GM12801 (cell line): ENCODE data around the gene DNM3.

Experiments
- CTCF ChIP-seq: IDR thresholded peaks from one replicate; pipeline ENCODE4 v1.5.1; 2011; ENCODE audit warnings: control low read depth; ENCODE audit not compliant: insufficient read length; ENCODE audit errors: extremely low read depth

DNM3 gene

GRCh38 chr1:172163498-172164215 lies 322.4 kb downstream of the DNM3 start:
- TF ChIP-seq CTCF, result no peak

- no peak for TF ChIP-seq CTCF
Observed at GRCh38 chr1:172165403-172165802, 324.1 kb downstream of the DNM3 start.

GRCh38 chr1:172167796-172168596 lies 326.7 kb downstream of the DNM3 start:
- TF ChIP-seq CTCF, result no peak

- no peak for TF ChIP-seq CTCF
Observed at GRCh38 chr1:172168597-172168872, 327.2 kb downstream of the DNM3 start.

GRCh38 chr1:172169836-172170235 lies 328.5 kb downstream of the DNM3 start:
- TF ChIP-seq CTCF, result no peak

- TF ChIP-seq CTCF, result no peak
Observed at GRCh38 chr1:172172352-172172831, 331.1 kb downstream of the DNM3 start.

GRCh38 chr1:172176206-172176605 lies 334.9 kb downstream of the DNM3 start:
- no peak for TF ChIP-seq CTCF
